ENCODE data around the gene CACNA1C.

CACNA1C gene

DNA sequence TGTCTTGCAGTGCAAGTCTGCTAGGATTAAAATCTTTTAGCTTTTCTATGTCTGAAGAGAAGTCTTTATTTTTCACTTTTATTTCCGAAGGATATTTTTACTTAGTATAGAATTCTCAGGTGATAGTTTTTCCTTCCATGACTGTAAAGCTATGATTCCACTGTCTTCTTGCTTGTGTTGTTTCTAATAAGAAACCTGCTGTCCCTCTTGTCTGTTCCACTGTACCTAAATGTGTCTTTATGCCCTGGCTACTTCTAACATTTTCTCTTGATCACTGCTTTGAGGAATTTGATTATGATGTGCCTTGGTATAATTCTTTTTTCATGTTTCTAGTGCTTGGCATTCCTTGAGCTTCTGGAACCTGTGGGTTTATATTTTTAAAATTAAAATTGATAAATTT is 228.7 kb downstream of the CACNA1C start:
- in situ Hi-C loops (cut with MboI; ENCODE audit: low sequenced_read_pairs, unreplicated experiment) = no loop called here
- TF ChIP-seq CTCF (IDR thresholded peaks at IDR 0.05; ENCODE audit: borderline replicate concordance, control extremely low read depth, extremely low read depth, insufficient read depth, missing control alignments) = no peak
- no peak for DNase-seq (ENCODE audit: low spot score)

- in situ Hi-C loops (cut with MboI; ENCODE audit: low sequenced_read_pairs, unreplicated experiment) = no loop called here
- TF ChIP-seq CTCF (IDR thresholded peaks at IDR 0.05; ENCODE audit: borderline replicate concordance, control extremely low read depth, extremely low read depth, insufficient read depth, missing control alignments) = no peak
Measured at GRCh38 chr12:2282318-2282717, 229.5 kb downstream of the CACNA1C start.

DNA sequence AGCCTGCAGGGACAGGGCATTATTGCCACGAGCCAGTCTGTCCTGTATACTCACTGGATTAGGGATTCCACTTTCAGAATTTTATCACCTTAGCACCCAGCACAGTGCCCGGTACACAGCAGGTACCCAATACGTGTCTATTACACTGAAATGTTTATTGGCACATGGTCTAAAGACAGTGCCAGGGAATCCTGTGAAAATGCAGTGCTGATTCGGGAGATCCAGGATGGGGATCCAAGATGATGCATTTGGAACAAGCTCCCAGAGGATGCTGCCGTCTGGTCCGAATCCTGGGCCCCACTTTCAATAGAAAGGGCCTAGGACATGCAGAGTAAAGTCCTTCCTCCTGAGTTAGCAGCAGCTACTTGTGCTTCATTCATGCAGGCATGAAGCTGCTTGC is 230.7 kb downstream of the CACNA1C start:
- DNase-seq (ENCODE audit: low spot score) = no peak
- no peak for TF ChIP-seq CTCF (IDR thresholded peaks at IDR 0.05; ENCODE audit: borderline replicate concordance, control extremely low read depth, extremely low read depth, insufficient read depth, missing control alignments)
- in situ Hi-C loops (cut with MboI; ENCODE audit: low sequenced_read_pairs, unreplicated experiment) = no loop called here

More at GRCh38 chr12:2282318-2282717, 229.5 kb downstream of the CACNA1C start:
- DNase-seq (ENCODE audit: low spot score) = no peak

- in situ Hi-C loops (cut with MboI; ENCODE audit: low sequenced_read_pairs, unreplicated experiment) = no loop called here
- TF ChIP-seq CTCF (IDR thresholded peaks at IDR 0.05; ENCODE audit: borderline replicate concordance, control extremely low read depth, extremely low read depth, insufficient read depth, missing control alignments) = no peak
- DNase-seq (ENCODE audit: low spot score) = no peak
Measured at GRCh38 chr12:2283916-2284315, 231.1 kb downstream of the CACNA1C start.

DNA sequence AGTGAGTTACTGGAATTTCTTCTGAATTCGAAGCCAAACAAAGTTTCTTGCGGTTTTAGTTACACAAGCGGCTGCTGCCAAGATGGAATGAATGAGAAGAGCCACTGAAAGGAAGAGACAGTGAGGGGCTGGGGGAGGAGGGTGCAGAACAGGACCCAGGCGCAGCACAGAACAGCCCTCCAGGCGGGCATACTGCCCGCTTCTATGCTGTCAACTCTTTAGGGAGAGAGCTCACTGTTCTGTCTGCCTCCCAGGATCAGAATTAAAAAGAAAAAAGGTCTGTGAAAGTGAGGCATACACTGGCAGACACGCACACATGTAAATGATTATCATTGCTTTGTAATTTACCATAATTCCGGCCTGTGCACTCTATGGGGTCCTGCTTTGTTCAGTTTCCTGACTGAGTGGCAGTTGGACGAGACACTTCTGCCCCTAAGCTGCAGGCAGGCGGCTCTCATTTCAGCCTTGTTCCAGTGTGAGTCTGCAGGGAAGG is 231.6 kb downstream of the CACNA1C start:
- DNase-seq (ENCODE audit: low spot score) = no peak
- TF ChIP-seq CTCF (IDR thresholded peaks at IDR 0.05; ENCODE audit: borderline replicate concordance, control extremely low read depth, extremely low read depth, insufficient read depth, missing control alignments) = no peak
- in situ Hi-C loops (cut with MboI; ENCODE audit: low sequenced_read_pairs, unreplicated experiment) = no loop called here

- TF ChIP-seq CTCF (IDR thresholded peaks at IDR 0.05; ENCODE audit: borderline replicate concordance, control extremely low read depth, extremely low read depth, insufficient read depth, missing control alignments) = peak; percentile 16
- peak; percentile 61 for DNase-seq (ENCODE audit: low spot score)
- in situ Hi-C loops (cut with MboI; ENCODE audit: low sequenced_read_pairs, unreplicated experiment) = no loop called here
Measured at GRCh38 chr12:2284857-2285256, 232.1 kb downstream of the CACNA1C start.

- TF ChIP-seq CTCF (IDR thresholded peaks at IDR 0.05; ENCODE audit: borderline replicate concordance, control extremely low read depth, extremely low read depth, insufficient read depth, missing control alignments) = no peak
- in situ Hi-C loops (cut with MboI; ENCODE audit: low sequenced_read_pairs, unreplicated experiment) = no loop called here
- DNase-seq (ENCODE audit: low spot score) = no peak
Measured at GRCh38 chr12:2285462-2285861, 232.7 kb downstream of the CACNA1C start.
